Endothelial cell of umbilical vein (primary cell): ENCODE results near the gene GET4. TPM values are rescaled to one million over a fixed set of nuclear protein-coding genes. Genes with fewer than 3 reads are reported as not detected.

Experiments
- BruUV-seq: library from RNA; stranded (reverse); fragments of 400-500 nt; replicated peaks from 2 replicates; lab custom pipeline; 2021; lab: Mats Ljungman, UMichigan
- CTCF ChIA-PET: fragments of 300-600, 350-600 bp; sonication (Branson Sonifier 250); formaldehyde crosslinking; loops from one replicate; lab custom pipeline; 2021; ENCODE audit warnings: antibody characterized with exemption, inconsistent platforms; lab: Charles Lee
- POLR2A ChIA-PET: fragments of 300-600, 350-600 bp; sonication (Branson Sonifier 250); formaldehyde crosslinking; loops from one replicate; lab custom pipeline; 2021; ENCODE audit warnings: antibody characterized with exemption, inconsistent platforms; lab: Charles Lee
- DNase-seq: peaks from one replicate; pipeline ENCODE4 v3.0.0-alpha.2; 2011; ENCODE audit warnings: low read depth, low spot score
- FAIRE-seq: peaks from 2 replicates; lab custom pipeline; 2011; peaks lifted over from hg19 to GRCh38; lab: Jason Lieb, UNC
- H2AFZ ChIP-seq: 2 replicates; pipeline ENCODE4 v1.6.0; 2012; ENCODE audit warnings: low read depth, low read length, control low read depth, inconsistent platforms
- H3K27ac ChIP-seq: 2 replicates; pipeline ENCODE4 v1.5.1; 2011; ENCODE audit warnings: low read depth, mild to moderate bottlenecking, control low read depth, low read length, moderate library complexity; ENCODE audit not compliant: insufficient read depth
- H3K27me3 ChIP-seq, 2 experiments: 2 replicates each; pipeline versions ENCODE4 v1.6.0 to v1.6.1; 2011; ENCODE audit warnings: low read length in 2 of 2, mixed read lengths in 1 of 2; ENCODE audit not compliant: control insufficient read depth in 2 of 2, insufficient read depth in 2 of 2
- H3K36me3 ChIP-seq, 2 experiments: 2 replicates in 1 of 2; 3 replicates in 1 of 2; pipeline ENCODE4 v1.5.1; 2011; ENCODE audit warnings: low read length in 2 of 2, mild to moderate bottlenecking in 1 of 2, moderate library complexity in 1 of 2; ENCODE audit not compliant: control insufficient read depth in 2 of 2, insufficient read depth in 2 of 2; ENCODE audit errors: extremely low read depth in 1 of 2
- H3K4me1 ChIP-seq: 3 replicates; pipeline ENCODE4 v1.5.1; 2011; ENCODE audit warnings: mild to moderate bottlenecking, low read length; ENCODE audit not compliant: control insufficient read depth, insufficient read depth; ENCODE audit errors: extremely low read depth
- H3K4me2 ChIP-seq: 2 replicates; pipeline ENCODE4 v1.6.1; 2011; ENCODE audit warnings: low read length, control low read depth, mixed read lengths; ENCODE audit not compliant: insufficient read depth
- H3K4me3 ChIP-seq, 3 experiments: fragments of 200-600 bp in 1 of 3; sonication (generic), shearing (Covaris generic) in 1 of 3; replicated peaks in 1 of 3; 2 replicates each; pipeline ENCODE4 v1.5.1; 2011 to 2016; ENCODE audit warnings: control low read depth in 3 of 3, low read length in 3 of 3, mild to moderate bottlenecking in 2 of 3, inconsistent platforms in 1 of 3, low read depth in 1 of 3, moderate library complexity in 1 of 3; ENCODE audit not compliant: insufficient read depth in 1 of 3
- H3K79me2 ChIP-seq: 2 replicates; pipeline ENCODE4 v1.6.0; 2012; ENCODE audit warnings: low read length, inconsistent platforms; ENCODE audit not compliant: control insufficient read depth, insufficient read depth
- H3K9ac ChIP-seq: replicated peaks from 2 replicates; pipeline ENCODE3; 2011; ENCODE audit warnings: low read length, control low read depth; ENCODE audit not compliant: insufficient read depth; ENCODE audit errors: extremely low read depth
- H3K9me1 ChIP-seq: replicated peaks from 3 replicates; pipeline ENCODE4 v1.6.0; 2011; ENCODE audit warnings: mild to moderate bottlenecking, low read length; ENCODE audit not compliant: control insufficient read depth, insufficient read depth; ENCODE audit errors: extremely low read depth
- H3K9me3 ChIP-seq: replicated peaks from 2 replicates; pipeline ENCODE4 v1.5.1; 2012; ENCODE audit warnings: low read length, inconsistent platforms; ENCODE audit not compliant: control insufficient read depth, insufficient read depth
- H4K20me1 ChIP-seq: replicated peaks from 2 replicates; pipeline ENCODE3; 2011; ENCODE audit warnings: mild to moderate bottlenecking, low read length; ENCODE audit not compliant: control insufficient read depth, insufficient read depth; ENCODE audit errors: extremely low read depth
- EZH2 ChIP-seq: IDR thresholded peaks from 2 replicates; pipeline ENCODE4 v1.6.1; 2012; ENCODE audit warnings: borderline replicate concordance, low read depth, mild to moderate bottlenecking, moderate library complexity, low read length, inconsistent platforms; ENCODE audit not compliant: severe bottlenecking
- FOS ChIP-seq: IDR thresholded peaks from 2 replicates; pipeline ENCODE4 v1.6.1; 2011; ENCODE audit warnings: mild to moderate bottlenecking, low read length, moderate library complexity, borderline replicate concordance; ENCODE audit not compliant: insufficient read depth
- GATA2 ChIP-seq: IDR thresholded peaks from 2 replicates; pipeline ENCODE4 v1.7.0; 2011; ENCODE audit warnings: low read depth, mild to moderate bottlenecking, moderate library complexity, mixed read lengths, low read length; ENCODE audit not compliant: insufficient read length, insufficient read depth
- JUN ChIP-seq: IDR thresholded peaks from 2 replicates; pipeline ENCODE4 v1.6.1; 2011; ENCODE audit warnings: borderline replicate concordance, low read depth; ENCODE audit not compliant: insufficient read length, insufficient read depth
- MYC ChIP-seq: IDR thresholded peaks from one replicate; pipeline ENCODE4 v1.6.1; 2011; ENCODE audit warnings: mild to moderate bottlenecking, low read depth, low read length
- POLR2A ChIP-seq: IDR thresholded peaks from 2 replicates; pipeline ENCODE4 v1.6.1; 2012; ENCODE audit warnings: low read depth, mild to moderate bottlenecking, control low read depth, low read length
- POLR2AphosphoS5 ChIP-seq: IDR thresholded peaks from 2 replicates; pipeline ENCODE4 v1.6.1; 2012; ENCODE audit warnings: low read depth, mild to moderate bottlenecking, control low read depth, low read length, moderate library complexity; ENCODE audit not compliant: insufficient read depth
- dilution Hi-C: fragments of 300-500 bp; cut with MboI; formaldehyde crosslinking; loops from one replicate; pipeline ENCODE4 v1.15.0; 2019; ENCODE audit warnings: low sequenced_read_pairs; ENCODE audit not compliant: extremely low pct_ligation_motif_present
- intact Hi-C: fragments of 100-400 bp; cut with micrococcal nuclease; formaldehyde crosslinking; loops from one replicate; pipeline ENCODE4 v1.10.0; 2022
- polyA plus RNA-seq, 4 experiments: library from polyadenylated mRNA; depleted of rRNA in 3 of 4; stranded (reverse) in 3 of 4; unstranded in 1 of 4; fragments of >200 nt; gene quantifications; 2 replicates each; pipeline versions ENCODE4 v1.2.1 to v1.2.3, GENCODE V29; 2011 to 2012; ENCODE audit warnings: missing spikeins in 1 of 4
- total RNA-seq: library from RNA; stranded (reverse); gene quantifications from 2 replicates; pipeline ENCODE4 v1.2.3, GENCODE V29; 2021
- TF ChIP-seq, protein P1 (sequence below), 2 donors: IDR thresholded peaks; 1 replicate in 1 of 2; 2 replicates in 1 of 2; pipeline ENCODE4 v1.5.1; 2011; ENCODE audit warnings: low read length in 2 of 2, mild to moderate bottlenecking in 2 of 2, moderate library complexity in 2 of 2, control low read depth in 1 of 2, inconsistent platforms in 1 of 2, low read depth in 1 of 2; ENCODE audit not compliant: insufficient read depth in 1 of 2; ENCODE audit errors: extremely low read depth in 1 of 2
- TF ChIP-seq, protein P2 (sequence below): IDR thresholded peaks from 2 replicates; pipeline ENCODE4 v1.6.1; 2011; ENCODE audit not compliant: insufficient read depth, insufficient read length

Gene GET4
- total and polyA plus RNA-seq, 2 donors (not counting 3 experiments of a cell fraction or from before 2014, with no cell fraction given): 48.4 to 58.1 TPM

DNA sequence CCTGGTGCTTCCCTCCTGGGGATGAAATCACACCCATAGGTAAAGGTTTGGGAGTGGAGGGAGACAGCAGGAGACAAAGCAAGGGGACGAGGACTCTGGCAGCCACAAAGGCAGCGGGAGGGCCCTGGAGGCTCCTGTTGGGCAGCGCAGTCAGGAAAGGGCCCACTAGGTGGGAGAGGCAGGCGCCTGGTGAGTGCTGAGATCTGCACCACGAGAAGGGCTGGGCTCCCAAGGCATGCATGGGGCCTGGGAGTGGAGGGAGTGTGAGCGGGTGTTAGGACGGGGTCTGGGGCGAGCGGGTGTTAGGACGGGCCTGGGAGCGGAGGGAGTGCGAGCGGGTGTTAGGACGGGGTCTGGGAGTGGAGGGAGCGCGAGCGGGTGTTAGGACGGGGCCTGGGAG lies 13.0 kb downstream of the GET4 start:
- peaks cover 12 to 63% of the 10 kb centered on the region in 2 experiments for H3K36me3 ChIP-seq
- H2AFZ ChIP-seq: no peak overlapping the region
- H3K4me3 ChIP-seq: no peak overlapping the region
- no peaks in the 10 kb centered on the region for H4K20me1 ChIP-seq
- no TSS peak for BruUV-seq
- TF ChIP-seq, protein P1, sequence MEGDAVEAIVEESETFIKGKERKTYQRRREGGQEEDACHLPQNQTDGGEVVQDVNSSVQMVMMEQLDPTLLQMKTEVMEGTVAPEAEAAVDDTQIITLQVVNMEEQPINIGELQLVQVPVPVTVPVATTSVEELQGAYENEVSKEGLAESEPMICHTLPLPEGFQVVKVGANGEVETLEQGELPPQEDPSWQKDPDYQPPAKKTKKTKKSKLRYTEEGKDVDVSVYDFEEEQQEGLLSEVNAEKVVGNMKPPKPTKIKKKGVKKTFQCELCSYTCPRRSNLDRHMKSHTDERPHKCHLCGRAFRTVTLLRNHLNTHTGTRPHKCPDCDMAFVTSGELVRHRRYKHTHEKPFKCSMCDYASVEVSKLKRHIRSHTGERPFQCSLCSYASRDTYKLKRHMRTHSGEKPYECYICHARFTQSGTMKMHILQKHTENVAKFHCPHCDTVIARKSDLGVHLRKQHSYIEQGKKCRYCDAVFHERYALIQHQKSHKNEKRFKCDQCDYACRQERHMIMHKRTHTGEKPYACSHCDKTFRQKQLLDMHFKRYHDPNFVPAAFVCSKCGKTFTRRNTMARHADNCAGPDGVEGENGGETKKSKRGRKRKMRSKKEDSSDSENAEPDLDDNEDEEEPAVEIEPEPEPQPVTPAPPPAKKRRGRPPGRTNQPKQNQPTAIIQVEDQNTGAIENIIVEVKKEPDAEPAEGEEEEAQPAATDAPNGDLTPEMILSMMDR (IDR thresholded peaks at IDR 0.05; ENCODE audit: extremely low read depth in 1 of 2, insufficient read depth in 1 of 2, low read depth in 1 of 2, low read length in 2 of 2): no peak
- TF ChIP-seq, protein P2, sequence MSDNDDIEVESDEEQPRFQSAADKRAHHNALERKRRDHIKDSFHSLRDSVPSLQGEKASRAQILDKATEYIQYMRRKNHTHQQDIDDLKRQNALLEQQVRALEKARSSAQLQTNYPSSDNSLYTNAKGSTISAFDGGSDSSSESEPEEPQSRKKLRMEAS: no peak
- TF ChIP-seq GATA2 (no peak), POLR2A (no peak), FOS (no peak), EZH2 (no peak), MYC (no peak), JUN (no peak), POLR2AphosphoS5 (no peak)
- no peak overlapping the region for H3K4me2 ChIP-seq
- H3K9me3 ChIP-seq: no peaks in the 10 kb centered on the region
- no peak overlapping the region for H3K9ac ChIP-seq
- no peaks in the 10 kb centered on the region for H3K9me1 ChIP-seq
- H3K27ac ChIP-seq: no peak overlapping the region
- no peaks in the 10 kb centered on the region for H3K4me1 ChIP-seq
- intact Hi-C loops (no loop called here), dilution Hi-C loops (no loop called here)
- FAIRE-seq: no peak
- peaks cover 19% of the 10 kb centered on the region for H3K79me2 ChIP-seq
- POLR2A ChIA-PET: no interaction called here
- CTCF ChIA-PET: no interaction called here
- no peaks in the 10 kb centered on the region for H3K27me3 ChIP-seq
- DNase-seq: no peak
